HEK293 (cell line): ENCODE results near the gene RFX4.

Source experiments
- BCL11A ChIP-seq: fragments of 450-650 bp; formaldehyde crosslinking; IDR thresholded peaks from 2 replicates; pipeline ENCODE4 v1.5.1; 2016; ENCODE audit warnings: low read depth, missing biosample characterization, missing genetic modification characterization
- YY2 ChIP-seq: fragments of 450-650 bp; formaldehyde crosslinking; IDR thresholded peaks from 2 replicates; pipeline ENCODE4 v1.5.1; 2016; ENCODE audit warnings: missing biosample characterization, missing genetic modification characterization
- ZNF239 ChIP-seq: fragments of 450-650 bp; formaldehyde crosslinking; IDR thresholded peaks from 2 replicates; pipeline ENCODE4 v1.5.1; 2016; ENCODE audit warnings: missing biosample characterization, missing genetic modification characterization
- ZNF423 ChIP-seq: fragments of 450-650 bp; formaldehyde crosslinking; IDR thresholded peaks from 2 replicates; pipeline ENCODE4 v1.5.1; 2016; ENCODE audit warnings: missing biosample characterization, missing genetic modification characterization
- ZNF426 ChIP-seq: fragments of 450-650 bp; formaldehyde crosslinking; IDR thresholded peaks from 2 replicates; pipeline ENCODE4 v1.5.1; 2017; ENCODE audit warnings: missing biosample characterization, missing genetic modification characterization, mild to moderate bottlenecking, inconsistent platforms, moderate library complexity
- ZNF558 ChIP-seq: fragments of 450-650 bp; formaldehyde crosslinking; IDR thresholded peaks from 2 replicates; pipeline ENCODE4 v1.5.1; 2016; ENCODE audit warnings: missing biosample characterization, missing genetic modification characterization
- ZNF610 ChIP-seq: fragments of 450-650 bp; formaldehyde crosslinking; IDR thresholded peaks from 2 replicates; pipeline ENCODE4 v1.5.1; 2016; ENCODE audit warnings: missing biosample characterization, missing genetic modification characterization, borderline replicate concordance
- ZNF747 ChIP-seq: fragments of 450-650 bp; formaldehyde crosslinking; IDR thresholded peaks from 2 replicates; pipeline ENCODE4 v1.5.1; 2016; ENCODE audit warnings: missing biosample characterization, missing genetic modification characterization
- ZNF76 ChIP-seq: fragments of 450-650 bp; formaldehyde crosslinking; IDR thresholded peaks from 2 replicates; pipeline ENCODE4; 2016; ENCODE audit warnings: low read depth, missing biosample characterization, missing genetic modification characterization, borderline replicate concordance
- ZNF777 ChIP-seq: fragments of 450-650 bp; formaldehyde crosslinking; IDR thresholded peaks from 2 replicates; pipeline ENCODE4 v1.5.1; 2017; ENCODE audit warnings: missing biosample characterization, missing genetic modification characterization, borderline replicate concordance
- ZSCAN30 ChIP-seq: fragments of 450-650 bp; IDR thresholded peaks from 2 replicates; pipeline ENCODE4 v1.5.1; 2018; ENCODE audit warnings: missing biosample characterization, mild to moderate bottlenecking, missing genetic modification characterization, moderate library complexity
- TF ChIP-seq, protein P1 (sequence below): fragments of 450-650 bp; formaldehyde crosslinking; IDR thresholded peaks from 2 replicates; pipeline ENCODE4 v1.5.1; 2016; ENCODE audit warnings: missing biosample characterization, missing genetic modification characterization
- TF ChIP-seq, protein P2 (sequence below): fragments of 450-650 bp; formaldehyde crosslinking; optimal IDR thresholded peaks from 2 replicates; pipeline ENCODE3; 2016; ENCODE audit warnings: missing biosample characterization, mild to moderate bottlenecking, missing genetic modification characterization

DNA sequence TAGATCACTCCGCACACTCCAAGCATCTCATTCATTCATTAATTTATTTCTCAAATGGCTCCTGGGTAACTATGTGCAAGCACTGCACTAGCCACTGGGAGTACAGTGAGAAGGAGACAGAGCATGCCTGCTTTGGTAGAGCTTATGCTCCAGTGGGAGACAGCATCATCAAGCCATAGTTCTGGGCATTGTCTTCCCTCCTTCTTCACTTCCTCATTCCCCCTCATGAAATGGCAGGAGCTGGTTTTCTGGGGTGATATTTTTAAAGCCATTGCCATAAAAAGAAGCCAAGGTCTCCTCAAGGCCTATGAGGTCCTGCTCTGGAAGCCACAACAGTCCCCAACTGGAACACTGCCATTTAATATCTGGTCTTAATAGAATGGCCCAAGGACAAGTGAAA, 171.5 kb downstream of the RFX4 start:
- TF ChIP-seq, protein P1, sequence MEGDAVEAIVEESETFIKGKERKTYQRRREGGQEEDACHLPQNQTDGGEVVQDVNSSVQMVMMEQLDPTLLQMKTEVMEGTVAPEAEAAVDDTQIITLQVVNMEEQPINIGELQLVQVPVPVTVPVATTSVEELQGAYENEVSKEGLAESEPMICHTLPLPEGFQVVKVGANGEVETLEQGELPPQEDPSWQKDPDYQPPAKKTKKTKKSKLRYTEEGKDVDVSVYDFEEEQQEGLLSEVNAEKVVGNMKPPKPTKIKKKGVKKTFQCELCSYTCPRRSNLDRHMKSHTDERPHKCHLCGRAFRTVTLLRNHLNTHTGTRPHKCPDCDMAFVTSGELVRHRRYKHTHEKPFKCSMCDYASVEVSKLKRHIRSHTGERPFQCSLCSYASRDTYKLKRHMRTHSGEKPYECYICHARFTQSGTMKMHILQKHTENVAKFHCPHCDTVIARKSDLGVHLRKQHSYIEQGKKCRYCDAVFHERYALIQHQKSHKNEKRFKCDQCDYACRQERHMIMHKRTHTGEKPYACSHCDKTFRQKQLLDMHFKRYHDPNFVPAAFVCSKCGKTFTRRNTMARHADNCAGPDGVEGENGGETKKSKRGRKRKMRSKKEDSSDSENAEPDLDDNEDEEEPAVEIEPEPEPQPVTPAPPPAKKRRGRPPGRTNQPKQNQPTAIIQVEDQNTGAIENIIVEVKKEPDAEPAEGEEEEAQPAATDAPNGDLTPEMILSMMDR (tag by site-specific recombination) = no peak
- no peak for TF ChIP-seq ZNF610 (tag by site-specific recombination)
- no peak for TF ChIP-seq ZNF76 (tag by site-specific recombination)
- no peak for TF ChIP-seq ZNF239 (tag by site-specific recombination)
- TF ChIP-seq, protein P2, sequence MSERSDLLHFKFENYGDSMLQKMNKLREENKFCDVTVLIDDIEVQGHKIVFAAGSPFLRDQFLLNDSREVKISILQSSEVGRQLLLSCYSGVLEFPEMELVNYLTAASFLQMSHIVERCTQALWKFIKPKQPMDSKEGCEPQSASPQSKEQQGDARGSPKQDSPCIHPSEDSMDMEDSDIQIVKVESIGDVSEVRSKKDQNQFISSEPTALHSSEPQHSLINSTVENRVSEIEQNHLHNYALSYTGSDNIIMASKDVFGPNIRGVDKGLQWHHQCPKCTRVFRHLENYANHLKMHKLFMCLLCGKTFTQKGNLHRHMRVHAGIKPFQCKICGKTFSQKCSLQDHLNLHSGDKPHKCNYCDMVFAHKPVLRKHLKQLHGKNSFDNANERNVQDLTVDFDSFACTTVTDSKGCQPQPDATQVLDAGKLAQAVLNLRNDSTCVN (tag by site-specific recombination) = no peak
- no peak for TF ChIP-seq BCL11A (tag by site-specific recombination)
- TF ChIP-seq ZNF423 = no peak
- TF ChIP-seq YY2 (tag by site-specific recombination) = no peak
- no peak for TF ChIP-seq ZNF777 (tag by site-specific recombination)
- no peak for TF ChIP-seq ZNF426 (tag by site-specific recombination)
- no peak for TF ChIP-seq ZNF558 (tag by site-specific recombination)
- no peak for TF ChIP-seq ZSCAN30 (tag by site-specific recombination)
- TF ChIP-seq ZNF747 = no peak
